HG03159 (cell line): ENCODE data around the gene EPB41L1.
"Not testable (repeated sequence)": the region's sequence is repeated elsewhere in the genome, so short reads cannot be mapped to it uniquely, and the experiment has no call there.

Experiments
- ATAC-seq: cut with Tn5 transposase; IDR thresholded peaks from one replicate; pipeline ENCODE4 v1.9.1; 2021; ENCODE audit warnings: mild to moderate bottlenecking, moderate library complexity; ENCODE audit not compliant: unreplicated experiment

EPB41L1 gene

GRCh38 chr20:36125097-36125496 is 29.4 kb upstream of the EPB41L1 start:
- no peak for ATAC-seq

GRCh38 chr20:36126836-36127527 is 27.6 kb upstream of the EPB41L1 start:
- ATAC-seq, result no peak

GRCh38 chr20:36128463-36129159 is 25.9 kb upstream of the EPB41L1 start:
- ATAC-seq, result no peak

- ATAC-seq, result no peak
These were observed 25.4 kb upstream of the EPB41L1 start for GRCh38 chr20:36129160-36129543.

- no peak for ATAC-seq
These were observed 24.1 kb upstream of the EPB41L1 start for GRCh38 chr20:36130390-36130789.

GRCh38 chr20:36132802-36133211 is 21.7 kb upstream of the EPB41L1 start:
- ATAC-seq, result no peak

GRCh38 chr20:36133821-36134220 is 20.7 kb upstream of the EPB41L1 start:
- no peak for ATAC-seq

- ATAC-seq, result no peak
These were observed 19.4 kb upstream of the EPB41L1 start for GRCh38 chr20:36135159-36135558.

GRCh38 chr20:36135821-36136220 is 18.7 kb upstream of the EPB41L1 start:
- no peak for ATAC-seq

GRCh38 chr20:36137313-36137712 is 17.2 kb upstream of the EPB41L1 start:
- ATAC-seq, result not testable (repeated sequence)

GRCh38 chr20:36141310-36141709 is 13.2 kb upstream of the EPB41L1 start:
- no peak for ATAC-seq

- no peak for ATAC-seq
These were observed 10.2 kb upstream of the EPB41L1 start for GRCh38 chr20:36144336-36144735.

GRCh38 chr20:36145877-36146707 is 8.4 kb upstream of the EPB41L1 start:
- ATAC-seq, result no peak

- no peak for ATAC-seq
These were observed 6.8 kb upstream of the EPB41L1 start for GRCh38 chr20:36147690-36148089.

- ATAC-seq, result no peak
These were observed 6.1 kb upstream of the EPB41L1 start for GRCh38 chr20:36148439-36148838.

- ATAC-seq, result no peak
These were observed 5.5 kb upstream of the EPB41L1 start for GRCh38 chr20:36149012-36149411.

- ATAC-seq, result no peak
These were observed 5.1 kb upstream of the EPB41L1 start for GRCh38 chr20:36149469-36149868.

- ATAC-seq, result no peak
These were observed 4.1 kb upstream of the EPB41L1 start for GRCh38 chr20:36150489-36150846.

- no peak for ATAC-seq
These were observed 3.5 kb upstream of the EPB41L1 start for GRCh38 chr20:36150847-36151539.

- ATAC-seq, result no peak
These were observed 2.3 kb upstream of the EPB41L1 start for GRCh38 chr20:36152261-36152660.

GRCh38 chr20:36153204-36153603 is 1.3 kb upstream of the EPB41L1 start:
- no peak for ATAC-seq
